Cardiac fibroblast (primary cell): ENCODE measurements around the gene MCM10.
"Not testable (repeated sequence)": the region's sequence is repeated elsewhere in the genome, so short reads cannot be mapped to it uniquely, and the experiment has no call there.

Experiments
- DNase-seq, 2 donors: peaks; one replicate each; pipeline versions ENCODE4 v3.0.0 to v3.0.0-alpha.2; 2010; ENCODE audit warnings: low read depth in 2 of 2
- H3K4me3 ChIP-seq, 2 donors: replicated peaks in 1 of 2; 1 replicate in 1 of 2; 2 replicates in 1 of 2; pipeline ENCODE4 v1.5.1; 2011; ENCODE audit warnings: low read depth in 2 of 2, low read length in 2 of 2, mild to moderate bottlenecking in 2 of 2, moderate library complexity in 1 of 2
- TF ChIP-seq, protein P1 (sequence below): IDR thresholded peaks from one replicate; pipeline ENCODE4 v1.5.1; 2011; ENCODE audit warnings: low read depth, mild to moderate bottlenecking, low read length, inconsistent platforms

MCM10 gene

DNA sequence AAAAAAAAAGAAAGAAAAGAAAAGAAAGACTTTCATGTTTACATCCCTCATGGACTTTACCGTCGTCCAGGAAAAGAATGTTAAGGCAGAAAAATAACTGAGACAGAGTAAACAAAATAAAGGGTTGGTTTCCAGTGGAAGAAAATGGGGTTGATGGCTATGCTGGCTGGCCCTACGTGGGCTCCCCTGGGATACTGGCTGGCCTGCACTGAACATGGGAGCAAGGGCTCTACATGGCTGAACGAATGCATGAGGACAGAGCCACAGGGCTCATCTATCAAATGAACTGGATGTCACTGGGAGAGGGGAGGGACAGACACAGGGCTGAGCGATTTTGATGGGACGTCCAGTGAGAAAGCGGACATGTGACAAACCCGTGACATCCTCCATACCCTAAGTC is 75.3 kb downstream of the MCM10 start:
- DNase-seq = no peak
- TF ChIP-seq, protein P1, sequence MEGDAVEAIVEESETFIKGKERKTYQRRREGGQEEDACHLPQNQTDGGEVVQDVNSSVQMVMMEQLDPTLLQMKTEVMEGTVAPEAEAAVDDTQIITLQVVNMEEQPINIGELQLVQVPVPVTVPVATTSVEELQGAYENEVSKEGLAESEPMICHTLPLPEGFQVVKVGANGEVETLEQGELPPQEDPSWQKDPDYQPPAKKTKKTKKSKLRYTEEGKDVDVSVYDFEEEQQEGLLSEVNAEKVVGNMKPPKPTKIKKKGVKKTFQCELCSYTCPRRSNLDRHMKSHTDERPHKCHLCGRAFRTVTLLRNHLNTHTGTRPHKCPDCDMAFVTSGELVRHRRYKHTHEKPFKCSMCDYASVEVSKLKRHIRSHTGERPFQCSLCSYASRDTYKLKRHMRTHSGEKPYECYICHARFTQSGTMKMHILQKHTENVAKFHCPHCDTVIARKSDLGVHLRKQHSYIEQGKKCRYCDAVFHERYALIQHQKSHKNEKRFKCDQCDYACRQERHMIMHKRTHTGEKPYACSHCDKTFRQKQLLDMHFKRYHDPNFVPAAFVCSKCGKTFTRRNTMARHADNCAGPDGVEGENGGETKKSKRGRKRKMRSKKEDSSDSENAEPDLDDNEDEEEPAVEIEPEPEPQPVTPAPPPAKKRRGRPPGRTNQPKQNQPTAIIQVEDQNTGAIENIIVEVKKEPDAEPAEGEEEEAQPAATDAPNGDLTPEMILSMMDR = no peak

GRCh38 chr10:13238271-13239077 is 77.1 kb downstream of the MCM10 start:
- no peak for DNase-seq
- TF ChIP-seq, protein P1 = no peak
- H3K4me3 ChIP-seq = no peak overlapping the region

More for the DNA sequence above, 75.3 kb downstream of the MCM10 start:
- no peak overlapping the region for H3K4me3 ChIP-seq

GRCh38 chr10:13239923-13240322 is 78.6 kb downstream of the MCM10 start:
- no peak for DNase-seq
- H3K4me3 ChIP-seq = no peak overlapping the region
- TF ChIP-seq, protein P1 = no peak

- H3K4me3 ChIP-seq = no peak overlapping the region
- TF ChIP-seq, protein P1 = no peak
- no peak for DNase-seq
These were observed 80.3 kb downstream of the MCM10 start for GRCh38 chr10:13241613-13242012.

- not testable (repeated sequence) for DNase-seq, H3K4me3 ChIP-seq
These were observed 80.9 kb downstream of the MCM10 start for GRCh38 chr10:13242260-13242659.

DNA sequence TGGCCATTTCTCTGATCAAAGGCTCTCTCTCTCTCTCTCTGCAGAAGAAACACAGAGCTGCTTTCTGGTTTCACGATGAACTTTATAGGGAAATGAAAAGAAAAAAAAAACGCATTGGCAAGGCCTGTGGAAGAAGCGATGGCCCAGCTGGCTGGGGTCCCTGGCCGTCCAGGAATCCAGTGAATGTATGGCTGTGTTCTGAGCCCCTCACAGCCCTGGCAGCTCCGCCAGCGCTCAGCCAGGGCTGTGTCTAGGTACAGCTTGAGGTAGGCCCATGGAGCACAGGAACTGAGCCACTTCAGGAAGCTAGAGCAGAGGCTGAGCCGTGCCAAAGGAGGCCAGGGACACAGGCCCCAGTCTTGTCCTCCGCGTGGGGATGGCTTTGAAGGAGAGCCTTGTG is 85.9 kb downstream of the MCM10 start:
- H3K4me3 ChIP-seq = no peak overlapping the region
- no peak for DNase-seq
- TF ChIP-seq, protein P1 = no peak

- TF ChIP-seq, protein P1 = no peak
- DNase-seq = no peak
These were observed 86.4 kb downstream of the MCM10 start for GRCh38 chr10:13247784-13248183.

More at GRCh38 chr10:13247784-13248183, 86.4 kb downstream of the MCM10 start:
- no peak overlapping the region for H3K4me3 ChIP-seq
